BJ (cell line): ENCODE measurements around the gene UBAC2. TPM values are rescaled to one million over a fixed set of nuclear protein-coding genes. Genes with fewer than 3 reads are reported as not detected.

Experiments
- CTCF ChIA-PET: fragments of 350-600 bp; formaldehyde crosslinking; extraction: SDS; loops from one replicate; lab custom pipeline; 2021; ENCODE audit warnings: antibody characterized with exemption, inconsistent platforms; lab: Yijun Ruan, JAX
- POLR2A ChIA-PET: fragments of 300-600 bp; sonication (Branson Sonifier 250); formaldehyde crosslinking; extraction: SDS; loops from one replicate; lab custom pipeline; 2021; ENCODE audit warnings: antibody characterized with exemption; lab: Charles Lee
- DNase-seq: peaks from one replicate; pipeline ENCODE4 v3.0.0-alpha.2; 2011; ENCODE audit warnings: low read depth
- H3K27me3 ChIP-seq: 2 replicates; pipeline ENCODE4 v1.6.0; 2011; ENCODE audit warnings: low read length; ENCODE audit not compliant: control insufficient read depth, insufficient read depth
- H3K36me3 ChIP-seq: 2 replicates; pipeline ENCODE4 v1.5.1; 2011; ENCODE audit warnings: low read length; ENCODE audit not compliant: control insufficient read depth, insufficient read depth
- H3K4me3 ChIP-seq: 2 replicates; pipeline ENCODE4 v1.5.1; 2011; ENCODE audit warnings: low read depth, mild to moderate bottlenecking, control low read depth, low read length
- polyA plus RNA-seq: library from polyadenylated mRNA; depleted of rRNA; stranded (reverse); fragments of >200 nt; gene quantifications from 2 replicates; pipeline ENCODE4 v1.2.3, GENCODE V29; 2011
- TF ChIP-seq, protein P1 (sequence below): IDR thresholded peaks from 2 replicates; pipeline ENCODE4 v1.5.1; 2011; ENCODE audit warnings: low read depth, mild to moderate bottlenecking, control low read depth, inconsistent platforms, low read length, moderate library complexity; ENCODE audit not compliant: insufficient read depth

UBAC2 gene
- polyA plus RNA-seq, 1 experiment = 84.7 TPM

DNA sequence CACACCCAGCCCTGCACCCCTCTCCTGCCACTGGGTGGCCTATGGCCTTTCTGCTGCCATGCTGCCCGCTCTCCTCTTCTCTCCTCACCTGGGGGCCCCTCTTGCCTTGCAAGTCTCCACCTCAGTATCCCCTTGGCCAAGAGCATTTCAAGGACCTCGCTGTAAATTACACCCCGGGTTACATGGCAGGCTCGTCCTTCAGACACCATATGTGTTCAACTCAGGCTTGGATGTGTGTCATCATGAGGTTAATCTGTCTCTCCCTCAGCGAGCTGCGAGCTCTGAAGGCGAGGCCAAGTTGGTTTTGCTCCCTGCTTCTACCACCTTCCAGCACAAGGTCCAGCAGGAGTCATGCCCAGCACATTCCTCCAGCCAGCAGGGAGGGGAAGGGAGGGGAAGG, 225.8 kb downstream of the UBAC2 start:
- TF ChIP-seq, protein P1, sequence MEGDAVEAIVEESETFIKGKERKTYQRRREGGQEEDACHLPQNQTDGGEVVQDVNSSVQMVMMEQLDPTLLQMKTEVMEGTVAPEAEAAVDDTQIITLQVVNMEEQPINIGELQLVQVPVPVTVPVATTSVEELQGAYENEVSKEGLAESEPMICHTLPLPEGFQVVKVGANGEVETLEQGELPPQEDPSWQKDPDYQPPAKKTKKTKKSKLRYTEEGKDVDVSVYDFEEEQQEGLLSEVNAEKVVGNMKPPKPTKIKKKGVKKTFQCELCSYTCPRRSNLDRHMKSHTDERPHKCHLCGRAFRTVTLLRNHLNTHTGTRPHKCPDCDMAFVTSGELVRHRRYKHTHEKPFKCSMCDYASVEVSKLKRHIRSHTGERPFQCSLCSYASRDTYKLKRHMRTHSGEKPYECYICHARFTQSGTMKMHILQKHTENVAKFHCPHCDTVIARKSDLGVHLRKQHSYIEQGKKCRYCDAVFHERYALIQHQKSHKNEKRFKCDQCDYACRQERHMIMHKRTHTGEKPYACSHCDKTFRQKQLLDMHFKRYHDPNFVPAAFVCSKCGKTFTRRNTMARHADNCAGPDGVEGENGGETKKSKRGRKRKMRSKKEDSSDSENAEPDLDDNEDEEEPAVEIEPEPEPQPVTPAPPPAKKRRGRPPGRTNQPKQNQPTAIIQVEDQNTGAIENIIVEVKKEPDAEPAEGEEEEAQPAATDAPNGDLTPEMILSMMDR = no peak
- POLR2A ChIA-PET = no interaction called here
- no peak overlapping the region for H3K4me3 ChIP-seq
- H3K36me3 ChIP-seq = no peaks in the 10 kb centered on the region
- CTCF ChIA-PET = interaction anchor here (4.5 kb wide), 1 partner anchor 10 kb away, joined by 27 read pairs; no protein-coding TSS in a partner anchor
- DNase-seq = no peak
- H3K27me3 ChIP-seq = peaks cover 13% of the 10 kb centered on the region

DNA sequence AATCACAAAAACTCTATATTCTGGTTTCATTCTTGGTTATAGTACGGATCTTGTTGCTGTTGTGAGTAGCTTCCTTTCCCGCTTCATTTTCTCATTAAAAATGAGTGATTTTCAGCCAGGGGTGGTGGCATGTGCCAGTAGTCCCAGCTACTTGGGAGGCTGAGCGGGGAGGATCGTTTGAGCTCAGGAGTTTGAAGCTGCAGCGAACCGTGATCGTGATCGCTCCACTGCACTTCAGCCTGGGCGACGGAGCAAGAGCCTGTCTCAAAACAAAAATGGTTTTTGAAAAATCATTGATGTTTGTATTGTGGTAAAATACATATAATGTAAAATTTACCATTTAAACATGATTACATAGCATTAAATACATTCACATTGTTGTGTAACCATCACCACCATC, 229.0 kb downstream of the UBAC2 start:
- TF ChIP-seq, protein P1 = no peak
- CTCF ChIA-PET = interaction anchor here (0.9 to 2.1 kb wide), 2 partner anchors 160 to 253 kb away, joined by 3 to 6 read pairs; no protein-coding TSS in a partner anchor
- POLR2A ChIA-PET = no interaction called here

GRCh38 chr13:99431927-99432608, 231.4 kb downstream of the UBAC2 start:
- H3K27me3 ChIP-seq = peaks cover 2% of the 10 kb centered on the region; the same call in 1 of the 2 replicates
- no peaks in the 10 kb centered on the region for H3K36me3 ChIP-seq
- CTCF ChIA-PET = interaction anchor here (0.9 kb wide), 1 partner anchor 166 kb away, joined by 5 read pairs; no protein-coding TSS in a partner anchor
- POLR2A ChIA-PET = no interaction called here
- DNase-seq = no peak
- TF ChIP-seq, protein P1 = no peak
- H3K4me3 ChIP-seq = no peak overlapping the region

More for the DNA sequence above, 229.0 kb downstream of the UBAC2 start:
- no peak for DNase-seq
- no peak overlapping the region for H3K4me3 ChIP-seq
- H3K36me3 ChIP-seq = no peaks in the 10 kb centered on the region
- H3K27me3 ChIP-seq = peaks cover 2% of the 10 kb centered on the region; the same call in 1 of the 2 replicates

DNA sequence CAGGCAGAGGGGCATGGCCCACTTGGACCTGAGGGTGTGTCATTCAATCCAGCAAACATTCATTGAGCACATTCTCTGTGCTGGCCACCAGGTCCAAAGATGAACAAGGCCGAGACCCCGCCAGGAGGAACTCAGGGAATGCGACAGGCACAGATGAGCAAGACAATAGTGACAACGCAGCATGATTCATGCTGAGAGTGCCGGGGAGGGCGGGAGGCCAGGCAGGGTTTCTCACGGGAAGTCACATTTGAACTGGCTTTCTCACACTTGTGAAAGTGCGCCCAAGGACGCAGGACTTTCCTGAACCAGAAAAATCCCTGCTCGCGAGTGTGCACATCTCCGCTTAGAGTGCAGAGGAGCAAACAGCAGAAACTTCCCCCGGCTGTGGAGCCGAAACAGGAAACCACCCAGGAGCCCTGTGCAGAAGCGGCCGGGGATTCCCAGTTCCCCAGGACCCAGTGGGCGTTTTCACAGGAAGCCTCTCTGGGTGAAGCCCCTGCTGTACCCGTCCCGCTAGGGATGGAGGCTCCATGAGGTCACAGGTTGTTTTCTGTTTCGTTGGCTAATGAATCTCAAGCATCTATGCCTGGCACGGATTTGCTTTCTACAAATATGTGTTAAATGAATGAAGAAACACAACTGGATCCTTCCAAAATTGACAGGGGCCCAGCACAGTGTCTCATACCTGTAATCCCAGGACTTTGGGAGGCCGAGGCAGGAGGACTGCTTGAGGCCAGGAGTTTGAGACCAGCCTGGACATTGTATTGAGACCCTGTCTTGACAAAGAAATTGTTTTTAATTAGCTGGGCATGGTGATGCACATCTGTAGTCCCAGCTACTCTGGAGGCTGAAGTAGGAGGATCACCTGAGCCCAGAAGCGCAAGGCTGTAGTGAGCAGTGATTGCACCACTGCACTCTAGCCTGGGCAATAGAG, 232.2 kb downstream of the UBAC2 start:
- ChIA-PET CTCF (interaction anchor here (1.0 to 8.7 kb wide), 3 partner anchors 162 to 256 kb away, joined by 3 to 283 read pairs (median 85); no protein-coding TSS in a partner anchor), POLR2A (no interaction called here)
- TF ChIP-seq, protein P1 = peak; percentile 7; the same call in 1 of the 2 replicates
- peak; percentile 39 for DNase-seq
- Histone ChIP-seq H3K27me3 (no peaks in the 10 kb centered on the region), H3K4me3 (peak overlapping the region; percentile 16), H3K36me3 (no peaks in the 10 kb centered on the region)

DNA sequence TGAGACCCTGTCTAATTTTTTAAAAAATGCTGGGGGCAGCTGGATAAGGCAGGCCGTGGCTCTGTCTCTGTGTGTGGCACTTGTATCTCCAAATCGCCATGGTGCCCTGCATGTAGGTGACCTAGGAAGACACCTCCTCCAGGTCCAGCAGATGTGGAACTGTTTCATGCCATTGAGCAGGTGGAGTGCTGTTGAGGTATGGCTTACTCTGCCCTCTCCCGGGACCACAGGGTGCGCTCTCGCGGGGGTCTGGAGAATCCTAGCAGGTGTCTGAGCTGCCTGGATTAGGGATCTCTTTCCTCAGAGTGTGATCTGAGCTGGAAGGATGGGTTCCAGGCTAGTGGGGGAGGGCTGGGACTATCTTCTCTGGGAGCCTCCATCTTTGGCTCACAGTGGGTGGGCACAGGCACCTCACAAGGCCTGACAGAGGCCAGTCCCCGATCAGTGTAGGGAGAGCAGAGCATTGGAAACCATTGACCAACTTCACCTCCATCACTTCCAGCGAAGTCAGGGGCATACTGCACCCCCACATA, 233.0 kb downstream of the UBAC2 start:
- CTCF ChIA-PET = interaction anchor here (1.0 to 8.7 kb wide), 3 partner anchors 162 to 257 kb away, joined by 3 to 283 read pairs (median 85); no protein-coding TSS in a partner anchor
- Histone ChIP-seq H3K36me3 (no peaks in the 10 kb centered on the region), H3K27me3 (peaks cover 1% of the 10 kb centered on the region), H3K4me3 (no peak overlapping the region)
- POLR2A ChIA-PET = no interaction called here
- DNase-seq = no peak
- TF ChIP-seq, protein P1 = no peak
